Trophoblast cell (in vitro differentiated cells and primary cell): Measurements from ENCODE around the gene MYCBP. TPM values are rescaled to one million over a fixed set of nuclear protein-coding genes. Genes with fewer than 3 reads are reported as not detected.

Experiments used
- DNase-seq, 2 donors: peaks; one replicate each; pipeline ENCODE4 v3.0.0-alpha.2; 2016
- H2AFZ ChIP-seq: 2 replicates; pipeline ENCODE4 v1.6.1; 2013; ENCODE audit warnings: low read length, moderate library complexity, mild to moderate bottlenecking; ENCODE audit not compliant: insufficient read depth, poor library complexity
- H2AK5ac ChIP-seq: 2 replicates; pipeline ENCODE4 v1.6.1; 2013; ENCODE audit warnings: mild to moderate bottlenecking, low read length
- H2BK120ac ChIP-seq: 2 replicates; pipeline ENCODE4 v1.6.1; 2013; ENCODE audit warnings: low read length, mild to moderate bottlenecking, moderate library complexity; ENCODE audit not compliant: insufficient read depth, poor library complexity
- H2BK12ac ChIP-seq: 2 replicates; pipeline ENCODE4 v1.6.1; 2013; ENCODE audit warnings: mild to moderate bottlenecking, low read length, moderate library complexity
- H2BK5ac ChIP-seq: 2 replicates; pipeline ENCODE4 v1.6.1; 2013; ENCODE audit warnings: low read length, low read depth, moderate library complexity, mild to moderate bottlenecking; ENCODE audit not compliant: poor library complexity
- H3K14ac ChIP-seq: 2 replicates; pipeline ENCODE4 v1.6.1; 2013; ENCODE audit warnings: mild to moderate bottlenecking, low read length
- H3K18ac ChIP-seq: 2 replicates; pipeline ENCODE4 v1.6.1; 2013; ENCODE audit warnings: mild to moderate bottlenecking, low read length
- H3K23ac ChIP-seq: 2 replicates; pipeline ENCODE4 v1.6.1; 2013; ENCODE audit warnings: low read length
- H3K27ac ChIP-seq: 2 replicates; pipeline ENCODE4 v1.5.1; 2013; ENCODE audit warnings: low read depth, mild to moderate bottlenecking, inconsistent platforms, low read length, moderate library complexity
- H3K27me3 ChIP-seq: 2 replicates; pipeline ENCODE4 v1.6.1; 2013; ENCODE audit warnings: inconsistent platforms, mild to moderate bottlenecking, low read length, moderate library complexity; ENCODE audit not compliant: insufficient read depth
- H3K36me3 ChIP-seq, 2 experiments: 1 replicate in 1 of 2; 2 replicates in 1 of 2; pipeline ENCODE4 v1.6.1; 2013; ENCODE audit warnings: low read length in 2 of 2, mild to moderate bottlenecking in 2 of 2, moderate library complexity in 1 of 2; ENCODE audit not compliant: insufficient read depth in 2 of 2, control insufficient read depth in 1 of 2
- H3K4ac ChIP-seq: 2 replicates; pipeline ENCODE4 v1.6.1; 2013; ENCODE audit warnings: low read depth, mild to moderate bottlenecking, low read length, moderate library complexity
- H3K4me1 ChIP-seq, 2 experiments: 1 replicate in 1 of 2; 2 replicates in 1 of 2; pipeline ENCODE4 v1.6.1; 2013; ENCODE audit warnings: low read length in 2 of 2, mild to moderate bottlenecking in 2 of 2, moderate library complexity in 1 of 2; ENCODE audit not compliant: insufficient read depth in 2 of 2, control insufficient read depth in 1 of 2
- H3K4me2 ChIP-seq: 2 replicates; pipeline ENCODE4 v1.6.1; 2013; ENCODE audit warnings: inconsistent platforms, mild to moderate bottlenecking, low read length, moderate library complexity
- H3K4me3 ChIP-seq: 2 replicates; pipeline ENCODE4 v1.5.1; 2013; ENCODE audit warnings: mild to moderate bottlenecking, low read depth, low read length, inconsistent platforms
- H3K79me1 ChIP-seq: one replicate; pipeline ENCODE4 v1.6.1; 2013; ENCODE audit warnings: low read length
- H3K79me2 ChIP-seq: 2 replicates; pipeline ENCODE4 v1.6.1; 2013; ENCODE audit warnings: low read length, mild to moderate bottlenecking; ENCODE audit not compliant: control insufficient read depth, insufficient read depth, poor library complexity
- H3K9ac ChIP-seq: 2 replicates; pipeline ENCODE4 v1.6.1; 2013; ENCODE audit warnings: mild to moderate bottlenecking, low read length
- H3K9me3 ChIP-seq: 2 replicates; pipeline ENCODE4 v1.6.1; 2013; ENCODE audit warnings: low read depth, mild to moderate bottlenecking, control low read depth, inconsistent platforms, low read length; ENCODE audit not compliant: insufficient read depth
- H4K12ac ChIP-seq: 2 replicates; pipeline ENCODE4 v1.6.1; 2013; ENCODE audit warnings: low read depth, mild to moderate bottlenecking, low read length, moderate library complexity
- H4K8ac ChIP-seq: 2 replicates; pipeline ENCODE4 v1.6.1; 2013; ENCODE audit warnings: low read depth, mild to moderate bottlenecking, low read length, moderate library complexity
- H4K91ac ChIP-seq: one replicate; pipeline ENCODE4 v1.6.1; 2013; ENCODE audit warnings: low read depth, mild to moderate bottlenecking, low read length, moderate library complexity
- WGBS: extraction: QIAGEN DNeasy Blood & Tissue Kit; methylation state at CpG from one replicate; pipeline ENCODE4 v1.1.7; 2013; ENCODE audit warnings: missing lambda C conversion rate; ENCODE audit not compliant: insufficient read length, insufficient coverage; ENCODE audit errors: extremely low coverage; 5-methylcytosine and 5-hydroxymethylcytosine counted together
- polyA plus RNA-seq: library from polyadenylated mRNA; stranded (reverse); fragments of 200-250 nt; gene quantifications from 2 replicates; pipeline ENCODE4 v1.2.3, GENCODE V29; 2013

MYCBP gene, protein sequence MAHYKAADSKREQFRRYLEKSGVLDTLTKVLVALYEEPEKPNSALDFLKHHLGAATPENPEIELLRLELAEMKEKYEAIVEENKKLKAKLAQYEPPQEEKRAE
- 40.6 and 42.4 TPM in 2 replicates for polyA plus RNA-seq

DNA sequence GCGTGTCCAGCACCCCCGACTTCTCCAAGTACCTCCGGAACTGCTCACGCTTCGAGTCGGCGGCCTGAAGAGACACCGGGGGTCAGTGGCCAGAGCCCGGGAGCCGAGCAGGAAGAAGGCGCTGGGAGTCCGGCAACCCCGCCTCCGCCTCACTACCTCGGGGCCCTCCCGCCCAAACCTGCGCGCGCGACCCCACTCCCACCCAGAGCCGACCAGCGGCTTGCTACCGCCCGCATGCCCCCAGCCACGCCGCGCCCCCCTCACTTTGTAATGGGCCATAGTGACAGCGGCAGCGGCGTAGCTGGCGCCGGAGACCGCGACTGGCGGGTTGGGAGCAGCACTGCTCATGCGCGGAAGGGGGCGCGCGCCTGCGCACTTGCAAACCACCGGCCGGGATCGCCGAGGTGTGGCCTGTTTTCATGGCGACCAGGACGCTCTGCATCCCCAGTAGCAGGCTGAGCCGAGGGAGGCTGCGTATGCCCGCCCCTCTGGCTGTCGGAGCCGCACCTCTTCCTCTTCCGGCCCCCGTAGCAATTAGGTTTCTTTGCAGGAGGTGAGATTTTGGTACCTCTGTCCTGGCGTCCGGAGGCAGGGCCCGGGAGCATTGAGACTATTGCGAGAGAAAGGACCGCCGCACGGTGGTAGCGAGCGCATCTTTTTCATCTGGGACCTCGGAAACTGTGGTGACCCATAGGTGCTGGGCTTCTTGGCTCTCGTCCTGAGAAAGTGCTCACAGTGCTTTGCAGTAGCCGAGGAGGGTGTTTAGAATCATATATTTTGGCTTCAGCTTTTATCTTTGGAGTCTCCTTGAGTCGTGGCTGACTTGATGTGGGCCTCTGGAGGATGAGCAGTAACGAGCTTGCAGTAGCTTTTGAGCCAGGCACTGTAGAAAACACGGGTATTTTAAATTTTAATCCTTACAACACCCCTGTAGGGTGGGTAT is at the start of gene MYCBP:
TSS of gene MYCBP (minus strand) at position 322 of the 943 bp plus-strand sequence. CDS start at position 279, 43 bp downstream.
- Histone ChIP-seq H3K23ac (no peak within 1 kb of the TSS), H3K79me2 (peaks cover 4% of the 10 kb centered on the region), H3K79me1 (peaks cover 5% of the 10 kb centered on the region), H3K4me2 (peak within 1 kb of the TSS; percentile 99), H2AK5ac (peak within 1 kb of the TSS; percentile 57), H3K14ac (peak within 1 kb of the TSS; percentile 63), H2BK5ac (no peak within 1 kb of the TSS), H3K4me3 (peak within 1 kb of the TSS; percentile 95), H3K4ac (peak within 1 kb of the TSS; percentile 81), H3K36me3 (peaks cover 0 to 5% of the 10 kb centered on the region in 2 experiments), H2BK12ac (no peak within 1 kb of the TSS), H3K27me3 (no peaks in the 10 kb centered on the region), H4K8ac (peak within 1 kb of the TSS; percentile 82), H4K12ac (peak within 1 kb of the TSS; percentile 79), H4K91ac (peak within 1 kb of the TSS; percentile 59), H3K27ac (no peak within 1 kb of the TSS), H3K18ac (peak within 1 kb of the TSS; percentile 67), H3K9ac (peak within 1 kb of the TSS; percentile 95), H3K9me3 (peaks cover 2% of the 10 kb centered on the region), H3K4me1 (peaks cover 0 to 3% of the 10 kb centered on the region in 2 experiments), H2BK120ac (no peak within 1 kb of the TSS), H2AFZ (peak within 1 kb of the TSS; percentile 73)
- no CpG with 5 or more reads among the region's 69 CpGs for WGBS
- DNase-seq: peak; percentile 96 to 97

DNA sequence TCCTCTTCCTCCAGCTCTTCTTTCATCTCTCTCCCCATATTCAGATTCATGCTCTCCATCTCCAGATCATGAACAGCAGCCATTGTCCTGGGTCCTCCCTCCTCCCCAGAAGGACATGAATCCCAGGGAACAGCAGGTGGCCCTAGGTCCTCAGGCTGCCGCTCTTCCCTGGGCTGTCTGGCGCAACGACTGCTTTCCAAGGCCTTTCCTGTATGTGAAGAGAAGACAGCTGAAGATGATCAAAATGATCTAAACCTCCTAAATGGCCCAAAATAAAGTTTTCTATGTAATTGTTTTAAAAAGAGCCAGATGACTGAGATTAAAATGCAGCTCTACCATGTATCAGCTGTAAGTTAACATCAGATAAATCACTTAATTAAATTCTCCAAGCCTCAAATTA is 46.0 kb upstream of the MYCBP start:
- H4K8ac ChIP-seq: no peak overlapping the region
- no peak overlapping the region for H3K4me3 ChIP-seq
- H2BK5ac ChIP-seq: no peak overlapping the region
- no peak overlapping the region for H3K4me2 ChIP-seq
- H2AFZ ChIP-seq: no peak overlapping the region
- no peak overlapping the region for H3K4ac ChIP-seq
- no peak overlapping the region for H2BK120ac ChIP-seq
- no peak overlapping the region for H3K9ac ChIP-seq
- no peak overlapping the region for H3K14ac ChIP-seq
- no peaks in the 10 kb centered on the region for H3K4me1 ChIP-seq
- no peak overlapping the region for H3K23ac ChIP-seq
- H3K79me2 ChIP-seq: no peaks in the 10 kb centered on the region
- no peaks in the 10 kb centered on the region for H3K36me3 ChIP-seq
- no peak overlapping the region for H3K27ac ChIP-seq
- no peak overlapping the region for H2BK12ac ChIP-seq
- no peak overlapping the region for H2AK5ac ChIP-seq
- no CpG with 5 or more reads among the region's 3 CpGs for WGBS
- H3K27me3 ChIP-seq: no peaks in the 10 kb centered on the region
- no peaks in the 10 kb centered on the region for H3K79me1 ChIP-seq
- no peak overlapping the region for H4K91ac ChIP-seq
- DNase-seq: no peak
- H3K18ac ChIP-seq: no peak overlapping the region
- H3K9me3 ChIP-seq: no peaks in the 10 kb centered on the region
- H4K12ac ChIP-seq: no peak overlapping the region

DNA sequence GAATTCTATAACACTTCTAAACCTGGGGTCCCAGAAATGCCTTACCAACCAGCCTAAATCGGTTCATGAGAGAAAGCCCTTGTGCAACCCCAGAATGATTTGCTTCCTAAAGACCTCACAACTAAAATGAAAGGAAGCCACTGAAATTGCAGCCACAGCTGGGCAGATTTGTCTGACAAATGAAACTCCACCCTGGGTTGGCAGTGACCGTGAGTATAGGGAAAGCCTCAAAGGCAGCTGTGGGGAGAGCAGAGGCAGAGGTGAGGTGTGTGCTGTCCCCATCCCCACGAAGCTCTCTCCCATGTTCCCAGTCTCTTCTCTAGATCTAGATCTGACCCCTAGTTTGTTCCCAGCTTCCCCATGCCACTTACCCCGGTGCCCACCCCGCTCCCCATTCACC is 45.4 kb upstream of the MYCBP start:
- H3K4me2 ChIP-seq: no peak overlapping the region
- H3K14ac ChIP-seq: no peak overlapping the region
- no peaks in the 10 kb centered on the region for H3K9me3 ChIP-seq
- no peak overlapping the region for H2BK5ac ChIP-seq
- H3K27ac ChIP-seq: no peak overlapping the region
- H3K23ac ChIP-seq: no peak overlapping the region
- no peak overlapping the region for H2AK5ac ChIP-seq
- no peak overlapping the region for H4K8ac ChIP-seq
- WGBS: no CpG with 5 or more reads among the region's 5 CpGs
- no peak overlapping the region for H4K12ac ChIP-seq
- no peak overlapping the region for H2AFZ ChIP-seq
- no peaks in the 10 kb centered on the region for H3K79me2 ChIP-seq
- H4K91ac ChIP-seq: no peak overlapping the region
- no peak overlapping the region for H3K18ac ChIP-seq
- H3K4ac ChIP-seq: no peak overlapping the region
- no peaks in the 10 kb centered on the region for H3K4me1 ChIP-seq
- DNase-seq: no peak
- H3K79me1 ChIP-seq: no peaks in the 10 kb centered on the region
- no peak overlapping the region for H2BK12ac ChIP-seq
- H3K36me3 ChIP-seq: no peaks in the 10 kb centered on the region
- H3K4me3 ChIP-seq: no peak overlapping the region
- H2BK120ac ChIP-seq: no peak overlapping the region
- no peak overlapping the region for H3K9ac ChIP-seq
- no peaks in the 10 kb centered on the region for H3K27me3 ChIP-seq

DNA sequence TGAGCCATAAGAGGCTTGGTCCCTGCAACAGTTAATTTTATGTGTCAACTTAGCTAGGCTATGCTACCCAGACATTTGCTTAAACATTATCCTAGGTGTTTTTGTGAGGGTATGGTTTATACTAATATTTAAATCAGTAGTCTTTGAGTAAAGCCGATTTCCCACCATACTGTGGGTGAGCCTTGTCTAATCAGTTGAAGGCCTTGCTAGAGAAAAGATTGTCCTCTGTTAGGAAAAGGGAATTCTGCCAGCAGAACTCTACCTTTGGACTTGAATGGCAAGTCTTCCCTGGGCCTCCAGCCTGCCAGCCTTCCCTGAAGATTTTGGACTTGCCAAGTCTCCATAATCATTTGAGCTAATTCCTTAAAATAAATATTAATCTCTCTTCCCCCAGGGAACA is 44.6 kb upstream of the MYCBP start:
- H2BK120ac ChIP-seq: no peak overlapping the region
- no CpG with 5 or more reads among the region's 1 CpG for WGBS
- no peak overlapping the region for H4K91ac ChIP-seq
- no peak overlapping the region for H3K23ac ChIP-seq
- no peak overlapping the region for H2BK5ac ChIP-seq
- H3K4ac ChIP-seq: no peak overlapping the region
- no peak overlapping the region for H3K9ac ChIP-seq
- no peak for DNase-seq
- H3K9me3 ChIP-seq: no peaks in the 10 kb centered on the region
- no peaks in the 10 kb centered on the region for H3K36me3 ChIP-seq
- no peaks in the 10 kb centered on the region for H3K79me1 ChIP-seq
- no peaks in the 10 kb centered on the region for H3K27me3 ChIP-seq
- H3K4me3 ChIP-seq: no peak overlapping the region
- H3K14ac ChIP-seq: no peak overlapping the region
- H4K12ac ChIP-seq: no peak overlapping the region
- H4K8ac ChIP-seq: no peak overlapping the region
- no peak overlapping the region for H2AFZ ChIP-seq
- no peak overlapping the region for H3K4me2 ChIP-seq
- no peak overlapping the region for H2BK12ac ChIP-seq
- no peaks in the 10 kb centered on the region for H3K4me1 ChIP-seq
- H3K79me2 ChIP-seq: no peaks in the 10 kb centered on the region
- no peak overlapping the region for H2AK5ac ChIP-seq
- no peak overlapping the region for H3K27ac ChIP-seq
- H3K18ac ChIP-seq: no peak overlapping the region
